Measurements from ENCODE around the gene KIAA0753. TPM values are rescaled to one million over a fixed set of nuclear protein-coding genes. Genes with fewer than 3 reads are reported as not detected.

KIAA0753 gene
- total RNA-seq, 4 donors from 2014 or later = 3.0 to 6.3 (median 3.6) TPM

DNA sequence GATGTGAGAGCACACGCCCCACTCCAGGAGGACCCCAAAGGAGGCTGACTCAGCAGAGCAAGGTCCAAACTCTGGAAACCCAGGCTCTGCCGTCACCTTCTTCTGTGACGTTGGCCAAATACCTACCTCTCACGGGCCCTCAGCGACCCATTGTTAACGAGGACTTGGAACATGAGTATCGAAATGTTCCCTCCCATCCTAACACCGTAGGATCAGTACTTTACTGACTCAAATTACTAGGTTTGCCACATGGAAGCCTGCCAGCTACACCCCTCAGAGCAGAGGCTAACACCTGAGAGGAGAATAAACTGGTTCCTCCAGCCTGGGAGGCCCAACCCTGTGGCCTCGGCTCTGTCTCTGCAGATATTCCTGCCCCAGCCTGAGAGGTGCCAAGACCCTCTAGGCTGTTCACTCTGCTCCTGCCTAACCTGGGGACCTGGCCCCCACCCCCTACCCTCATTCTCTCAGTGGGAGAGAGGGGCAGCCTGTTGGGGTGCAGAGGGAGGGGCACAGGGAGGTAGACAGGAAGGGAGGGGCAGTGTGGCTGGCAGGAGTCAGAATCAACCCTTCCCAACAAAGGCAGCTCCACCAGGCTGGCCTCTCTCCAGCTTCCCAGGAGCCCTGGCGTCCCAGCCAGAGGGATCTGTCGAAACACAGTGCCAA is 88.5 kb downstream of the KIAA0753 start:
- Histone ChIP-seq H3K9me3 (no peaks in the 10 kb centered on the region), H3K4me1 (peaks cover 6 to 7% of the 10 kb centered on the region in 2 donors), H3K36me3 (no peaks in the 10 kb centered on the region), H3K27me3 (peaks cover 29 to 37% (median 31%) of the 10 kb centered on the region in 3 donors), H3K4me3 (no peak overlapping the region), H3K27ac (no peak overlapping the region)
- DNase-seq (no peak), ATAC-seq (no peak)
- in situ Hi-C loops (cut with MboI; ENCODE audit: low sequenced_read_pairs in 4 of 4) = no loop called here
- intact Hi-C loops (cut with DNase I; ENCODE audit: low total_unique reads) = loop anchor here (10.0 kb wide), 1 partner anchor 77 kb away; no protein-coding TSS in a partner anchor
- no peak for TF ChIP-seq CTCF (IDR thresholded peaks at IDR 0.05 in 4 of 5, conservative IDR thresholded peaks at IDR 0.05 in 1 of 5)
- no peak for TF ChIP-seq POLR2A (IDR thresholded peaks at IDR 0.05)

DNA sequence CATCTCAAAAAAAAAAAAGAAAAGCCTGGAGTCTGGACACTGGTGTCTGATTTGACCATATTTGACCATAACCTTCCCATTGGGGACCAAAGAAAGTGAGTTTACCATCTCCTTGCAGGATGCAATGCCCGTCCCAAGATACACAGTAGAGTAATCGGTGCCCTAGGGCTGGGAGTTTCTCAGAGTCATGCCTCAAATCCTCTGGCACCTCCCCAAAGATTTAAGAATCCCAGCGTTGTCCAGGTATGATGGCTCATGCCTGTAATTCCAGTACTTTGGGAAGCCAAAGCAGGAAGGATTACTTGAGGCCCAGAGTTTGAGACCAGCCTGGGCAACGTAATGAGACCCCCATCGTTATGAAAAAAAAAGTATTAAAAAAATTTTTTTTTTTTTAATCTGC is 89.2 kb downstream of the KIAA0753 start:
- in situ Hi-C loops (cut with MboI; ENCODE audit: low sequenced_read_pairs in 4 of 4) = no loop called here
- intact Hi-C loops (cut with DNase I; ENCODE audit: low total_unique reads) = loop anchor here (10.0 kb wide), 1 partner anchor 77 kb away; no protein-coding TSS in a partner anchor
- peaks cover 6 to 7% of the 10 kb centered on the region in 2 donors for H3K4me1 ChIP-seq
- no peaks in the 10 kb centered on the region for H3K36me3 ChIP-seq
- no peak overlapping the region for H3K4me3 ChIP-seq
- H3K27me3 ChIP-seq = peaks cover 29 to 34% (median 31%) of the 10 kb centered on the region in 3 donors
- TF ChIP-seq CTCF (IDR thresholded peaks at IDR 0.05 in 4 of 5, conservative IDR thresholded peaks at IDR 0.05 in 1 of 5) = no peak
- no peak for TF ChIP-seq POLR2A (IDR thresholded peaks at IDR 0.05)
- no peak for DNase-seq
- H3K9me3 ChIP-seq = no peaks in the 10 kb centered on the region
- H3K27ac ChIP-seq = no peak overlapping the region
- no peak for ATAC-seq

DNA sequence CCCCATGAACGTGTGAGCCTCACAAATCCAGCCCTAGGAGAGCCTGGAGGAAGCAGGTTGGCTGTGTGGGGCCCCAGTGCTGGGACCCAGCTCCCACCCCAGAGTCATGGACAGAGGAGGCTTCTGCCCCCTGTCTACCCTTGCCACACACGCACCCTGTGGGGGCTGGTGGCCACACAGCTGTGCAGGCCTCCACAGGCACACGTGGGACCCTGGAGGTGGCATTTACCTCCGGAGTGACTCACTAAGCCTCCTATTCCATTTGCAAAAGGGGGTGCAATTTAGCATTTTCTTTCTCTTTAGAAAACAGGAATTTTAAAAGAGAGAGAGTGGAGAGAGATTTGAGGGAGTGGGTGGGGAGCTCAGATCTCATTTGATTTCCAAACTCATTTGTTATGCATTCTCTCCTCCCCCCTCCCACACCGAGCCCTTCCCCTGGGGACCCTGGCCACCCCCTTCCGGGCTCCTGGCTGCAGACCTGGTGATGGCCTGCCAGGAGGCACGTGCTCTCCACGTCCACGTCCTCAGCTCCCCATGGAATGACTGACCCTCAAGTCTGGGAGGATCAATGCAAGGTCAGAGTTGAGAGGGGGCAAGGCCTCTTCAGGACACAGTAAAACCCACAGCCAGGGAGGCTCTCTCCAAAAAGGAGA is 91.0 kb downstream of the KIAA0753 start:
- H3K9me3 ChIP-seq = no peaks in the 10 kb centered on the region
- ATAC-seq = no peak
- in situ Hi-C loops (cut with MboI; ENCODE audit: low sequenced_read_pairs in 4 of 4) = no loop called here
- H3K27me3 ChIP-seq = peaks cover 13 to 17% (median 16%) of the 10 kb centered on the region in 3 donors
- intact Hi-C loops (cut with DNase I; ENCODE audit: low total_unique reads) = loop anchor here (10.0 kb wide), 1 partner anchor 75 kb away; no protein-coding TSS in a partner anchor
- no peak overlapping the region for H3K27ac ChIP-seq
- no peak overlapping the region for H3K4me3 ChIP-seq
- H3K36me3 ChIP-seq = no peaks in the 10 kb centered on the region
- no peak for DNase-seq
- TF ChIP-seq CTCF (IDR thresholded peaks at IDR 0.05 in 4 of 5, conservative IDR thresholded peaks at IDR 0.05 in 1 of 5) (no peak), POLR2A (IDR thresholded peaks at IDR 0.05) (no peak)
- no peaks in the 10 kb centered on the region for H3K4me1 ChIP-seq

- peaks cover 7 to 10% (median 9%) of the 10 kb centered on the region in 3 donors for H3K27me3 ChIP-seq
- in situ Hi-C loops (cut with MboI; ENCODE audit: low sequenced_read_pairs in 4 of 4) (no loop called here), intact Hi-C loops (cut with DNase I; ENCODE audit: low total_unique reads) (no loop called here)
- no peak overlapping the region for H3K4me3 ChIP-seq
- no peak overlapping the region for H3K27ac ChIP-seq
- DNase-seq (no peak), ATAC-seq (no peak)
- H3K4me1 ChIP-seq = no peaks in the 10 kb centered on the region
- TF ChIP-seq CTCF (IDR thresholded peaks at IDR 0.05 in 4 of 5, conservative IDR thresholded peaks at IDR 0.05 in 1 of 5) (no peak), POLR2A (IDR thresholded peaks at IDR 0.05) (no peak)
- H3K36me3 ChIP-seq = no peaks in the 10 kb centered on the region
- H3K9me3 ChIP-seq = no peaks in the 10 kb centered on the region
Measured at GRCh38 chr17:6548578-6549330, 91.8 kb downstream of the KIAA0753 start.
